H7 (cell line): ENCODE measurements around the gene SEC63. TPM values are rescaled to one million over a fixed set of nuclear protein-coding genes. Genes with fewer than 3 reads are reported as not detected.
A peak's percentile ranks its signal among the peaks of the same experiment; 100 is the strongest.
"Not testable (repeated sequence)": the region's sequence is repeated elsewhere in the genome, so short reads cannot be mapped to it uniquely, and the experiment has no call there.

Source experiments
- DNase-seq: peaks from one replicate; pipeline ENCODE4 v3.0.0; 2012
- H3K27me3 ChIP-seq: 2 replicates; pipeline ENCODE4 v1.6.0; 2011; ENCODE audit warnings: mild to moderate bottlenecking, low read length; ENCODE audit not compliant: control insufficient read depth, insufficient read depth
- H3K36me3 ChIP-seq: replicated peaks from 2 replicates; pipeline ENCODE4 v1.5.1; 2011; ENCODE audit warnings: low read length; ENCODE audit not compliant: control insufficient read depth, insufficient read depth
- H3K4me3 ChIP-seq: 2 replicates; pipeline ENCODE4 v1.5.1; 2011; ENCODE audit warnings: low read depth, mild to moderate bottlenecking, control low read depth, low read length, moderate library complexity; ENCODE audit not compliant: insufficient read depth
- total RNA-seq: library from RNA; depleted of rRNA; stranded (reverse); fragments of >200 nt; shearing (Covaris generic); gene quantifications from 2 replicates; pipeline ENCODE4 v1.2.3, GENCODE V29; 2014

SEC63 gene
- total RNA-seq, 1 experiment from 2014 or later, result 8.1 TPM

DNA sequence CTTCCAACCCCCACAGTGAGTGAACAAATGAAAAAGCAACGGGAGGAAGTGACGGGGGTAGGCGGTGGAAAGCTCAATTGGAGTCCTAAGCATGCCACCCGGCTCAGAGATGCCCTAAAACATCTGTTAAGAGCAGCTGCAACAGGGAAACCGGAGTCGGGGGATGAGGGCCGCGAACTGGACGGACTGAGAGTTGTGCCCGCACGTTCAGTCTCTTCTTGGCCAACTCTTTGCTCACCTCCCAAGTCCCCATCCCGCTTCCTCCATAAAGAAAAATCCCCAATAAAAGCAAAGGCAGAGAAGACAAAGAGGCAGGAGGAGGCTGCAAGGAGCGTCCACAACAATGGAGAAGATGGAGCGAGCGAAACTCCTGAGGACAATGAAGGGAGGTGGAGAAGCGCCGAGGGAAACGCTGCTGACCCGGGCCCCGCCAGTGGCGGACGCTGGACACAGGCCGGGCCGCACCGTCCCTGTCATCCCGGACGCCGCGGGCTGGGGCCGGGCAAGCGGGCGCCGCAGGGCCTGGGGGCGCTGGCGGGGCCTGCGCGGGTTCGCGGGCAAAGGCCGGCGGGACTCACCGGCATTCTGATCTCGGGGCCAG is 600 bp downstream of the SEC63 start:
- H3K27me3 ChIP-seq, result no peaks in the 10 kb centered on the region
- H3K36me3 ChIP-seq, result no peaks in the 10 kb centered on the region; the same call in 1 of the 2 replicates
- peak; percentile 82 for DNase-seq
- peak overlapping the region; percentile 98 for H3K4me3 ChIP-seq

DNA sequence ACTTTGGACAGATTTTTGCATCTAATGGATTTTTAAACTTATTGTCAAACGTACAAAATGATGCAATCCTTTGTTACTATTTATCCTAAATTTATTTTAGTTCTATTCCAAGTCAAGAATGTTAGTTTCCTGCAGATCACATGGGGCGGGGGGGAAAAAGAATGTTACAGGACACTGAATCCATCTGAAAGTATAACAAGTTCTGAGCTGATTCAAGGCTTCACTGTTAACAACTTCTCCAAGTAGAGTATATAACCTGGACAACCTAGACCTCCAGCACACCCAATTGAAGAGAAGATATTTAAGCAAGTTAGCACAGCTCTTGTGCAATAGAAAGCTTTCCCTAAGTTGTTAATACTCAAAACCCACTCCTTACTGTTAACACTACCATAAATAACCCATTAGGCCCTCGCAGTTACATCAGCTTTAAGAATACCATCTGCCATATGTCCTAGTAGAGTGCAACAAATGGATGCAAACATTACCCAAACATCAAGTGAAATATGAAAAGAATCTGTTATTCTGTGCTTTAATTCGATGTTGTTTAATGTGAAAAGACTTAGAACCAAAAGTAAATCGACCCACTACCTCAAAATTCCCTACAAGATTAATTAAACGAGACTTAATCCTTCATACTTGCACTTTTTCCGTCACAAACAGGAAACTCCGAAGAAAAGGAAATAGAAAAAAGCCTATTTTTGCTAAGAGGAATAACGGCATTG is 1.3 kb downstream of the SEC63 start:
- Histone ChIP-seq H3K36me3 (no peaks in the 10 kb centered on the region; the same call in 1 of the 2 replicates), H3K4me3 (peak overlapping the region; percentile 98), H3K27me3 (no peaks in the 10 kb centered on the region)
- DNase-seq, result no peak

DNA sequence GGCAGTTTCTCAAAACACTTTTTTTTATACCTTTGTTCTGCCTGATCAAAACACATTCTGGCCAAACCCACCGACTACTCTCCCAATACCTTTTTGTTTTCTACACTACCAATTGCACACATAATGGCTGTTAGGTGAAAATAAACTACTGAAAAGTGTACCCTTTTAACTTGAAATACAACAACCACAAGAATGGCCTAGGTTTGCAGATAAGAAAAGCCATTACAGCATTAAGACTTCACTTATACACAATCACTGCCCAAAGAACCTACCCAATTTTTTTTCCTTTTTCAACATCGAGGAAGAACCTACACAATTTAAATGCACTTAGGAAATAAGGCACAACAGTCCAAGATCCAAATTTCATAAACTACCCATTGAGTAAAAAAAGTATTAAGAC is 1.8 kb downstream of the SEC63 start:
- no peak overlapping the region; the same call in 1 of the 2 replicates for H3K4me3 ChIP-seq
- H3K36me3 ChIP-seq, result no peaks in the 10 kb centered on the region; the same call in 1 of the 2 replicates
- no peaks in the 10 kb centered on the region for H3K27me3 ChIP-seq
- no peak for DNase-seq

DNA sequence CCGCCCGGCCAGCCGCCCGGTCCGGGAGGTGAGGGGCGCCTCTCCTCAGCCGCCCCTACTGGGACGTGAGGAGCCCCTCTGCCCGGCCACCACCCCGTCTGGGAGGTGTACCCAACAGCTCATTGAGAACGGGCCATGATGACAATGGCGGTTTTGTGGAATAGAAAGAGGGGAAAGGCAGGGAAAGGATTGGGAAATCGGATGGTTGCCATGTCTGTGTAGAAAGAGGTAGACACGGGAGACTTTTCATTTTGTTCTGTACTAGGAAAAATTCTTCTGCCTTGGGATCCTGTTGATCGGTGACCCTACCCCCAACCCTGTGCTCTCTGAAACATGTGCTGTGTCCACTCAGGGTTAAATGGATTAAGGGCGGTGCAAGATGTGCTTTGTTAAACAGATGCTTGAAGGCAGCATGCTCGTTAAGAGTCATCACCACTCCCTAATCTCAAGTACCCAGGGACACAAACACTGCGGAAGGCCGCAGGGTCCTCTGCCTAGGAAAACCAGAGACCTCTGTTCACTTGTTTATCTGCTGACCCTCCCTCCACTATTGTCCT is 4.1 kb downstream of the SEC63 start:
- DNase-seq, H3K4me3 ChIP-seq: not testable (repeated sequence)

DNA sequence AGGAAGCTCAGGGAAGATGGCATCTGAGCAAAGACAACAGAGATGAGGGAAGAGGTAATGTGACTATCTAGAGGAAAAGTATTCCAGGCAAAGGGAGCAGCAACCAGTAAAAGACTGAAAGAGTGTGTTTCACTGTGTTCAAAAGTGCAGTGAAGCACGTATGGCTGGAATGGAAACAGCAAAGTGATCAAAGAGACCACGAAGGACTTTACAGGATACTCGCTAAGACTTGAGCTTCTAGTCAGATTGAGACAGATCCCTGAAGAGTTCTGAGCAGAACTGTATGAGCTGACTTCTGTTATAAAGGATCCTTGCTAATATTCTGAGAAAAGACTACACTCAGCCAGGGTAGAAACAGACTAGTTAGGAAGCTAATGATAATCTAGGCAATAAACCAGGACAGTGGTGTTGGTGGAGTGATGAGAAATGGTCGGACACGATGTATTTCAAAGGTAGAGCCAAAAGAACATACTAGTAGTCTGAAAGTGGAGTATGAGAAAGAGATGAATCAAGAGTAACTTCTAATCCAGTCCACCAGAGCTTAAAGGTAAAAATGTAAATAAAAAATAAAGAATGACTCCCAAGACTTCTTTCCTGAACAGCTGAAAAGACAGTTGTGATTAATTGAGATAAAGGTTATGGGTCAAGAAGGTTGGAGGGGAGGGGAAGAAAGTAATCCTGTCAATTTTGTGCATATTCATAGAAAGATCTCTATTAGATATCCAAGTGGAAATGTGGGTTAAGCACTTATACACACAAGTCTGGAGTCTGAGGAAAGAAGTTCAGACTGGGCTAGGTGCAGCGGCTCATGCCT is 14.2 kb downstream of the SEC63 start:
- no peak overlapping the region for H3K4me3 ChIP-seq
- DNase-seq, result no peak
- no peaks in the 10 kb centered on the region for H3K27me3 ChIP-seq
- H3K36me3 ChIP-seq, result no peaks in the 10 kb centered on the region

More for the DNA sequence above, 4.1 kb downstream of the SEC63 start:
- H3K36me3 ChIP-seq, H3K27me3 ChIP-seq: not testable (repeated sequence)

- no peak overlapping the region for H3K4me3 ChIP-seq
- H3K27me3 ChIP-seq, result no peaks in the 10 kb centered on the region
- DNase-seq, result no peak
- no peaks in the 10 kb centered on the region for H3K36me3 ChIP-seq
Observed at GRCh38 chr6:107942142-107942541, 15.9 kb downstream of the SEC63 start.

GRCh38 chr6:107941627-107942026 is 16.4 kb downstream of the SEC63 start:
- Histone ChIP-seq H3K4me3 (no peak overlapping the region), H3K36me3 (no peaks in the 10 kb centered on the region), H3K27me3 (no peaks in the 10 kb centered on the region)
- DNase-seq, result no peak

DNA sequence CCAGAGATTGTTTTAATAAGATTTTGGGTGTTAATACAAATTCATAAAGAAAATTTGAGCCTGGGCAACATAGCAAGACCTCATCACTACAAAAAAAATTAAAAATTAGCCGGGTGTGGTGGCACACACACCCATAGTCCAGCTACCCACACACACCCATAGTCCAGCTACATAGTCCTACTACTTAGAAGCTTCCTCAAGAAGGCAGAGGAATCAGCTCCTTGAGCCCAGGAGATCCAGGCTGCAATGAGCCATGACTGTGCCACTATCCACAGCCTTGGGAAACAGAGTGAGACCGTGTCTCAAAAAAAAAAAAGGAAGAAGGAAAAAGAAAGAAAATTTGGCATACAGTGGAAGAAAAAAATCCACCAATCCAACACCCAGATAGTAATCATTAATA is 16.8 kb downstream of the SEC63 start:
- Histone ChIP-seq H3K36me3 (no peaks in the 10 kb centered on the region), H3K27me3 (no peaks in the 10 kb centered on the region), H3K4me3 (no peak overlapping the region)
- DNase-seq, result no peak

- not testable (repeated sequence) for DNase-seq, H3K36me3 ChIP-seq, H3K4me3 ChIP-seq, H3K27me3 ChIP-seq
Observed at GRCh38 chr6:107936910-107937292, 21.1 kb downstream of the SEC63 start.

GRCh38 chr6:107936162-107936909 is 21.7 kb downstream of the SEC63 start:
- no peaks in the 10 kb centered on the region for H3K27me3 ChIP-seq
- DNase-seq, result no peak
- H3K4me3 ChIP-seq, result no peak overlapping the region
- H3K36me3 ChIP-seq, result no peaks in the 10 kb centered on the region

GRCh38 chr6:107934229-107934628 is 23.8 kb downstream of the SEC63 start:
- not testable (repeated sequence) for DNase-seq, H3K36me3 ChIP-seq, H3K4me3 ChIP-seq, H3K27me3 ChIP-seq

DNA sequence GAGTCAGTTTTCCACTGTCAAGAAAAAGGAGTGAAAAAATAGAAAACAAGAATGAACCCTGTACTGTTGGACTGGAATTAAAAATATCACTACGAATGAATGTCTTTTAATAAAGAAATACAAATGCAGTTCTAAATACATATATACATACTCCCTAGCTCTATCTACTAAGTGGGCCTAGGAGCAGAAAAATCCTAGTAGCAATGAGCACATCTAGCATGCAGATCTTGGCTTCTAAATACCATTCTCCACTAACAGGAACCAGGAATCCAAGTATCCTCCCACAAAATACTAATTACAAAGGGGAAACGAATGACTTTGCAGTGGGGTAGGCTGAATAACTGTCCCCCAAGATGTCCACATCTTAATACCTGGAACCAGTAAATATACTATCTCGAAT is 25.4 kb downstream of the SEC63 start:
- H3K27me3 ChIP-seq, result no peaks in the 10 kb centered on the region
- H3K36me3 ChIP-seq, result peaks cover 2% of the 10 kb centered on the region
- H3K4me3 ChIP-seq, result no peak overlapping the region
- no peak for DNase-seq

- H3K27me3 ChIP-seq, result no peaks in the 10 kb centered on the region
- H3K4me3 ChIP-seq, result no peak overlapping the region
- peaks cover 2% of the 10 kb centered on the region for H3K36me3 ChIP-seq
- no peak for DNase-seq
Observed at GRCh38 chr6:107931894-107932293, 26.1 kb downstream of the SEC63 start.

DNA sequence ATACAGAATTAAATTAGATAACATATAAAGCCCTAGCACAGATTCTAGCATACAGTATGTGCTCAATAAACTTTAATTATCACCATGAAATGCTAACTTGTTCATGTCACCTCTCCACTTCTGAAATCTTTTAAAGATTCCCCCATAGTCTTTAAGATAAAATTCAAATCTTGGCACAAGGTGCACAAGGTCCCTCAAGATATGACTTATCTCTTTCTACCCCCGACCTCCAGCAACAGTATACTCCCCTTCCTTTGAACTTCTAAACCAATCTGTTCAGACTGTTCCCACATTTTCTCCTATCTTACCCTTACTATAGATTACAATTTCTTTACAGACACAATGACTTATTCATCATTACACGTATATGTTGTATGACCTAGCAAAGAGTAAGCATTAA is 29.0 kb downstream of the SEC63 start:
- no peaks in the 10 kb centered on the region for H3K27me3 ChIP-seq
- H3K4me3 ChIP-seq, result no peak overlapping the region
- peaks cover 4% of the 10 kb centered on the region for H3K36me3 ChIP-seq
- no peak for DNase-seq
